ENCODE data around the gene CGAS. TPM values are rescaled to one million over a fixed set of nuclear protein-coding genes. Genes with fewer than 3 reads are reported as not detected.
"Not testable (repeated sequence)": the region's sequence is repeated elsewhere in the genome, so short reads cannot be mapped to it uniquely, and the experiment has no call there.

The CGAS gene
- total RNA-seq, 4 donors from 2014 or later = 3.4 to 8.3 (median 4.3) TPM

DNA sequence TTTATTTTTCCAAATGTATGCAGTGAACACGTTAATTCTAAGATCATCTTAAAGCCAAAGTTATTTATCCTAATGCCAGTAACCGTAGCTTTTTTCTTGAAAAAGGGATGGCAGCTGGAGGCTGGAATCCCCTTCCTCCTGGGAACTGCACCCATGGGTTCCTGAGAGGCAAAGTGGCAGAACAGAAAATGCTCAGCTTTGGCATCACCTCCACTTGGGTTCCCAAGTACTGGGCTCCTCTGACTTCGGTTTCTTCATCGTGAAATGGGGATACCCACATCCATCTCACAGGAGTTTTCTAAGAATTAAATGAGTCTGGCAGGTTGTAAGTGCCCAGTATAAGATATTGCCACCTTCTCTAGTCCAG, 63.7 kb downstream of the CGAS start:
- DNase-seq = no peak
- H3K27ac ChIP-seq = peak overlapping the region in 1 of 4 donors; percentile 55
- no peaks in the 10 kb centered on the region for H3K9me3 ChIP-seq
- no peaks in the 10 kb centered on the region for H3K36me3 ChIP-seq
- peaks cover 0 to 7% of the 10 kb centered on the region in 2 donors for H3K27me3 ChIP-seq
- H3K4me1 ChIP-seq = no peaks in the 10 kb centered on the region
- TF ChIP-seq CTCF (IDR thresholded peaks at IDR 0.05) = no peak
- no peak for TF ChIP-seq POLR2A (IDR thresholded peaks at IDR 0.05)
- H3K4me3 ChIP-seq = peak overlapping the region; percentile 42 to 56 (median 56)

DNA sequence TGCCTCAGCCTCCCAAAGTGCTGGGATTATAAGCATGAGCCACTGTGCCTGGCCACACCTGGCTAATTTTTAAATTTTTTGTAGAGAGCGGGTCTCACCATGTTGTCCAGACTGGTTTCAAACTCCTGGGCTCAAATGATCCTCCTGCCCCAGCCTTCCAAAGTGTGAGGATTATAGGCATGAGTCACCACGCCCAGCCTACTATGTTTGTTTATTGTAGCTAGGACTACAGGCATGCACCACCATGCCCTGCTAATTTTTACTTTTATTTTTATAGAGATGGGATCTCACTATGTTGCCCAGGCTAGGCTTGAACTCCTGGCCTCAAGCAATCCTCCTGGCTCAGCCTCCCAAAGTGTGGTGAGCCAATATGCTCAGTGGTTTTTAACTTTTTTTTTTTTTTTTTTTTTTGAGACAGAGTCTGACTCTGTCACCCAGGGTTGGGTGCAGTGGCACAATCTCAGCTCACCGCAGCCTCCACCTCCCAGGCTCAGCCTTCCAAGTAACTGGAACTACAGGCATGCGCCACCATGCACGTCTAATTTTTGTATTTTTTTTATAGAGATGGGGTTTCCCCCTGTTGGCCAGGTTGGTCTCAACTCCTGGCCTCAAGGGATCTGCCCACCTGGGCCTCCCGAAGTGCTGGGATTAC, 69.5 kb downstream of the CGAS start:
- no peaks in the 10 kb centered on the region for H3K4me1 ChIP-seq
- no peaks in the 10 kb centered on the region for H3K27me3 ChIP-seq
- no peak for TF ChIP-seq CTCF (IDR thresholded peaks at IDR 0.05)
- H3K36me3 ChIP-seq = no peaks in the 10 kb centered on the region
- H3K27ac ChIP-seq = no peak overlapping the region
- no peak overlapping the region for H3K4me3 ChIP-seq
- DNase-seq = no peak
- no peaks in the 10 kb centered on the region for H3K9me3 ChIP-seq

DNA sequence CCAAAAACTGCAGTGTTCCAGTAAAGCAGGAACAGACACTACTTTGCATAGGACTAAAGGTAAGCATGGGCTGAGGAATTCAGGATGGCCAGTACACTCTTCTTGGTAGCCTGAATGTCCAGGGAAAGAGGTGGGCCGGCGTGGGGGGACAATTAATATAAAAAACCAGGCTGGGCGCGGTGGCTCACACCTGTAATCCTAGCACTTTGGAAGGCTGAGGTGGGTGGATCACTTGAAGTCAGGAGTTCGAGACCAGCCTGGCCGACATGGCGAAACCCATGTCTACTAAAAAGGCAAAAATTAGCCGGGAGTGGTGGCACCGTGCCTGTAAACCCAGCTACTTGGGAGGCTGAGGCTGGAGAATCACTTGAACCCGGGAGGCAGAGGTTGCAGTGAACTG, 70.6 kb downstream of the CGAS start:
- H3K4me1 ChIP-seq, H3K27me3 ChIP-seq, H3K4me3 ChIP-seq, H3K9me3 ChIP-seq, H3K27ac ChIP-seq, H3K36me3 ChIP-seq, DNase-seq: not testable (repeated sequence)

DNA sequence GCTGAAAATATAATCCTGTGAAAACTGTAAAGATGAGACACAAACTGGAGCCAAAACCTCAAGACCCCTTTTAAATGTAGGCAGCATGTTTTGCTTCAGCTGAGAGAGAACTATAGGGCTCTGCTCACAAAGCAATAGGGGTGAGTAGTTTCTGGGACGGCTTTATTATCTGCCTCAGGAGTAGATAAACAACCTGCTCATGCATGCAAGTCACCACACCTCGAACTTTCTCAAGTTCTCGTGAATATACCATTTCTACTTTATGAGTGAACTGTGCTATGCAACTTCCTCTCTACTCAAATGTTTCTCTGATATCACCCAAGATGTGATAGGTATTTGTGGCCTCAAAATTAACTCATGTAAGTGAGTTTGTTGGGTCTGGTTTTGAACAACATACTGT, 74.9 kb downstream of the CGAS start:
- Histone ChIP-seq H3K36me3 (no peaks in the 10 kb centered on the region), H3K4me3 (no peak overlapping the region)
- DNase-seq = no peak

DNA sequence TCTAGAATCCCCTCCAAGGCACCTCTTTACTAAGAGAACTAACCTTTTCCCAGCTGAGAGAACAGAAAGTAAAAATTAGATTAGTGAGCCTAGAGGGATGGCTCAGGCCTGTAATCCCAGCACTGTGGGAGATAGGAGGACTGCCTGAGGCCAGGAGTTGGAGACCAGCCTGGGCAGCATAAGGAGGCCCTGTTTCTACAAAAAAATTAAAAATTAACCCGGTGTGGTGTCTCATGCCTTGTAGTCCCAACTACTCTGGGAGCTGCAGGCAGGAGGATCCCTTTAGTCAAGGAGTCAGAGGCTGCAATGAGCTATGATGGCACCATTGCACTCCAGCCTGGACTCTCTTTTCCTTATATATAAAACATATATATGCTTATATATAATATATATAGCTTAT, 76.9 kb downstream of the CGAS start:
- DNase-seq = no peak
- no peaks in the 10 kb centered on the region for H3K4me1 ChIP-seq

More for the DNA sequence above, 74.9 kb downstream of the CGAS start:
- H3K27me3 ChIP-seq = no peaks in the 10 kb centered on the region
- no peak for TF ChIP-seq POLR2A (IDR thresholded peaks at IDR 0.05)
- TF ChIP-seq CTCF (IDR thresholded peaks at IDR 0.05) = no peak
- no peak overlapping the region for H3K27ac ChIP-seq
- H3K4me1 ChIP-seq = no peaks in the 10 kb centered on the region
- peaks cover 0 to 2% (median 0%) of the 10 kb centered on the region in 4 donors for H3K9me3 ChIP-seq

More for the DNA sequence above, 76.9 kb downstream of the CGAS start:
- Histone ChIP-seq H3K27ac (no peak overlapping the region), H3K9me3 (peaks cover 0 to 8% (median 0%) of the 10 kb centered on the region in 4 donors), H3K4me3 (no peak overlapping the region), H3K27me3 (no peaks in the 10 kb centered on the region), H3K36me3 (no peaks in the 10 kb centered on the region)
- no peak for TF ChIP-seq POLR2A (IDR thresholded peaks at IDR 0.05)

Small RNA genes lying within 50 kb of the gene (small RNA-seq; reads per million reads assigned to genes)
- gene RN7SL827P = 0 to 0.06 reads per million in 2 donors
- gene RNU6-975P = 0 reads per million in 2 donors

Other genes with a start within 250 kb of the CGAS start
- gene KHDC1L, start 226.8 kb downstream of the CGAS start, total RNA-seq = not detected
- gene KHDC1, start 189.1 kb downstream of the CGAS start, total RNA-seq = 1 to 10 TPM in 2 of 4 donors, under 1 TPM in 1, not detected in 1; 0.57 to 9.1 (median 1.3) TPM
- gene DPPA5, start 98.0 kb downstream of the CGAS start, total RNA-seq = not detected
- not detected for gene KHDC3L, start 89.6 kb downstream of the CGAS start, total RNA-seq
- not detected for gene OOEP, start 82.4 kb downstream of the CGAS start, total RNA-seq
- 1 to 10 TPM in 1 of 4 donors, under 1 TPM in 1, not detected in 2; 0.57 to 4.9 TPM for gene DDX43, start 57.5 kb downstream of the CGAS start, total RNA-seq
- gene MTO1, start 9.4 kb upstream of the CGAS start, total RNA-seq = 100 to 1,000 TPM in 1 of 4 donors, 10 to 100 TPM in 3; 29.2 to 115 (median 43.0) TPM
- 1,000 to 10,000 TPM; 4,216 to 7,500 (median 5,030) TPM for gene EEF1A1, start 68.7 kb upstream of the CGAS start, total RNA-seq
- 10 to 100 TPM in 3 of 4 donors, 1 to 10 TPM in 1; 6.6 to 49.7 (median 26.3) TPM for gene SLC17A5, start 201.7 kb upstream of the CGAS start, total RNA-seq
- 1 to 10 TPM; 1.4 to 3.2 (median 2.2) TPM for gene CD109, start 243.9 kb upstream of the CGAS start, total RNA-seq